Astrocyte (in vitro differentiated cells and primary cell): ENCODE results near the gene GNA14. TPM values are rescaled to one million over a fixed set of nuclear protein-coding genes. Genes with fewer than 3 reads are reported as not detected.
"Not testable (repeated sequence)": the region's sequence is repeated elsewhere in the genome, so short reads cannot be mapped to it uniquely, and the experiment has no call there.

Experiments
- DNase-seq: peaks from one replicate; pipeline ENCODE4 v3.0.0-alpha.2; 2010; ENCODE audit warnings: low read depth
- FAIRE-seq: peaks from 2 replicates; lab custom pipeline; 2011; peaks lifted over from hg19 to GRCh38; lab: Jason Lieb, UNC
- H2AFZ ChIP-seq: 2 replicates; pipeline ENCODE4 v1.6.0; 2012; ENCODE audit warnings: low read depth, low read length, inconsistent platforms
- H3K27ac ChIP-seq: 2 replicates; pipeline ENCODE4 v1.5.1; 2011; ENCODE audit warnings: low read depth, low read length, inconsistent platforms
- H3K27me3 ChIP-seq: 2 replicates; pipeline ENCODE4 v1.6.0; 2011; ENCODE audit warnings: low read length, inconsistent platforms; ENCODE audit not compliant: insufficient read depth
- H3K36me3 ChIP-seq: 2 replicates; pipeline ENCODE4 v1.5.1; 2011; ENCODE audit warnings: low read length, inconsistent platforms; ENCODE audit not compliant: insufficient read depth
- H3K4me1 ChIP-seq: 2 replicates; pipeline ENCODE4 v1.5.1; 2011; ENCODE audit warnings: low read length, inconsistent platforms; ENCODE audit not compliant: insufficient read depth
- H3K4me2 ChIP-seq: 2 replicates; pipeline ENCODE4 v1.6.0; 2012; ENCODE audit warnings: low read length, inconsistent platforms
- H3K4me3 ChIP-seq: 2 replicates; pipeline ENCODE4 v1.5.1; 2011; ENCODE audit warnings: low read depth, mild to moderate bottlenecking, low read length, inconsistent platforms; ENCODE audit not compliant: insufficient read depth
- H3K79me2 ChIP-seq: 2 replicates; pipeline ENCODE4 v1.6.0; 2012; ENCODE audit warnings: mild to moderate bottlenecking, low read length, inconsistent platforms; ENCODE audit not compliant: insufficient read depth
- H3K9ac ChIP-seq: 2 replicates; pipeline ENCODE4 v1.6.0; 2012; ENCODE audit warnings: mild to moderate bottlenecking, low read length, inconsistent platforms
- H3K9me3 ChIP-seq: 2 replicates; pipeline ENCODE4 v1.5.1; 2012; ENCODE audit warnings: low read depth, mild to moderate bottlenecking, low read length, inconsistent platforms; ENCODE audit not compliant: insufficient read depth
- H4K20me1 ChIP-seq: 2 replicates; pipeline ENCODE4 v1.6.0; 2012; ENCODE audit warnings: low read length, inconsistent platforms; ENCODE audit not compliant: insufficient read depth
- H3K27ac Mint-ChIP-seq: one replicate; pipeline ENCODE4 v1.8.0; 2021; ENCODE audit warnings: mild to moderate bottlenecking, mixed read lengths; ENCODE audit not compliant: unreplicated experiment
- H3K27me3 Mint-ChIP-seq: one replicate; pipeline ENCODE4 v1.8.0; 2021; ENCODE audit warnings: low read depth, mixed read lengths; ENCODE audit not compliant: unreplicated experiment
- H3K36me3 Mint-ChIP-seq: one replicate; pipeline ENCODE4 v1.8.0; 2021; ENCODE audit warnings: low read depth, mixed read lengths; ENCODE audit not compliant: unreplicated experiment
- H3K4me1 Mint-ChIP-seq: one replicate; pipeline ENCODE4 v1.8.0; 2021; ENCODE audit warnings: low read depth, mixed read lengths; ENCODE audit not compliant: unreplicated experiment
- H3K4me3 Mint-ChIP-seq: one replicate; pipeline ENCODE4 v1.8.0; 2021; ENCODE audit warnings: mild to moderate bottlenecking, moderate library complexity, mixed read lengths; ENCODE audit not compliant: unreplicated experiment
- H3K9me3 Mint-ChIP-seq: one replicate; pipeline ENCODE4 v1.8.0; 2021; ENCODE audit warnings: mild to moderate bottlenecking, mixed read lengths; ENCODE audit not compliant: unreplicated experiment
- EZH2 ChIP-seq: IDR thresholded peaks from 2 replicates; pipeline ENCODE4 v1.6.1; 2012; ENCODE audit warnings: mild to moderate bottlenecking, low read length, inconsistent platforms; ENCODE audit not compliant: insufficient read depth
- total RNA-seq: library from RNA; stranded (reverse); gene quantifications from 2 replicates; pipeline ENCODE4 v1.2.1, GENCODE V29; 2021
- TF ChIP-seq, protein P1 (sequence below): IDR thresholded peaks from 2 replicates; pipeline ENCODE4 v1.5.1; 2011; ENCODE audit warnings: low read depth, mild to moderate bottlenecking, inconsistent platforms, low read length, moderate library complexity; ENCODE audit not compliant: insufficient read depth

GNA14 gene
- total RNA-seq, 1 donor from 2014 or later = 1.0 TPM

- Mint-ChIP-seq H3K9me3 (peaks cover 3% of the 10 kb centered on the region), H3K4me3 (no peak overlapping the region), H3K27me3 (no peaks in the 10 kb centered on the region), H3K27ac (no peak overlapping the region), H3K4me1 (no peaks in the 10 kb centered on the region), H3K36me3 (no peaks in the 10 kb centered on the region)
- Histone ChIP-seq H3K4me2 (no peak overlapping the region), H4K20me1 (no peaks in the 10 kb centered on the region), H2AFZ (no peak overlapping the region), H3K4me1 (peaks cover 13% of the 10 kb centered on the region), H3K9me3 (no peaks in the 10 kb centered on the region), H3K4me3 (no peak overlapping the region), H3K27ac (no peak overlapping the region), H3K9ac (no peak overlapping the region), H3K36me3 (no peaks in the 10 kb centered on the region), H3K79me2 (no peaks in the 10 kb centered on the region), H3K27me3 (no peaks in the 10 kb centered on the region)
- DNase-seq = no peak
- FAIRE-seq = no peak
- TF ChIP-seq EZH2 = no peak
- TF ChIP-seq, protein P1, sequence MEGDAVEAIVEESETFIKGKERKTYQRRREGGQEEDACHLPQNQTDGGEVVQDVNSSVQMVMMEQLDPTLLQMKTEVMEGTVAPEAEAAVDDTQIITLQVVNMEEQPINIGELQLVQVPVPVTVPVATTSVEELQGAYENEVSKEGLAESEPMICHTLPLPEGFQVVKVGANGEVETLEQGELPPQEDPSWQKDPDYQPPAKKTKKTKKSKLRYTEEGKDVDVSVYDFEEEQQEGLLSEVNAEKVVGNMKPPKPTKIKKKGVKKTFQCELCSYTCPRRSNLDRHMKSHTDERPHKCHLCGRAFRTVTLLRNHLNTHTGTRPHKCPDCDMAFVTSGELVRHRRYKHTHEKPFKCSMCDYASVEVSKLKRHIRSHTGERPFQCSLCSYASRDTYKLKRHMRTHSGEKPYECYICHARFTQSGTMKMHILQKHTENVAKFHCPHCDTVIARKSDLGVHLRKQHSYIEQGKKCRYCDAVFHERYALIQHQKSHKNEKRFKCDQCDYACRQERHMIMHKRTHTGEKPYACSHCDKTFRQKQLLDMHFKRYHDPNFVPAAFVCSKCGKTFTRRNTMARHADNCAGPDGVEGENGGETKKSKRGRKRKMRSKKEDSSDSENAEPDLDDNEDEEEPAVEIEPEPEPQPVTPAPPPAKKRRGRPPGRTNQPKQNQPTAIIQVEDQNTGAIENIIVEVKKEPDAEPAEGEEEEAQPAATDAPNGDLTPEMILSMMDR = no peak
Measured at GRCh38 chr9:77442436-77442835, 205.7 kb downstream of the GNA14 start.

- not testable (repeated sequence) for H3K4me1 Mint-ChIP-seq, H2AFZ ChIP-seq, H3K9me3 ChIP-seq, H3K4me3 Mint-ChIP-seq, H3K9me3 Mint-ChIP-seq, H4K20me1 ChIP-seq, H3K36me3 Mint-ChIP-seq, H3K27ac ChIP-seq, H3K4me3 ChIP-seq, DNase-seq, H3K36me3 ChIP-seq, H3K27me3 Mint-ChIP-seq, H3K9ac ChIP-seq, FAIRE-seq, H3K4me2 ChIP-seq, H3K79me2 ChIP-seq, H3K27me3 ChIP-seq, H3K27ac Mint-ChIP-seq
- H3K4me1 ChIP-seq = peaks cover 14% of the 10 kb centered on the region
Measured at GRCh38 chr9:77441124-77441523, 207.0 kb downstream of the GNA14 start.

- H3K4me3 Mint-ChIP-seq = no peak overlapping the region
- H2AFZ ChIP-seq = peak overlapping the region; percentile 76
- FAIRE-seq = no peak
- no peaks in the 10 kb centered on the region for H3K27me3 ChIP-seq
- H3K27ac Mint-ChIP-seq = peak overlapping the region; percentile 35
- H3K9me3 Mint-ChIP-seq = no peaks in the 10 kb centered on the region
- no peaks in the 10 kb centered on the region for H3K36me3 ChIP-seq
- H3K4me2 ChIP-seq = peak overlapping the region; percentile 71
- H3K4me1 ChIP-seq = peaks cover 20% of the 10 kb centered on the region
- H4K20me1 ChIP-seq = no peaks in the 10 kb centered on the region
- H3K4me3 ChIP-seq = peak overlapping the region; percentile 21
- no peaks in the 10 kb centered on the region for H3K36me3 Mint-ChIP-seq
- no peaks in the 10 kb centered on the region for H3K79me2 ChIP-seq
- peak overlapping the region; percentile 66 for H3K27ac ChIP-seq
- H3K4me1 Mint-ChIP-seq = peaks cover 8% of the 10 kb centered on the region
- H3K9me3 ChIP-seq = no peaks in the 10 kb centered on the region
- peak overlapping the region; percentile 58 for H3K9ac ChIP-seq
- TF ChIP-seq EZH2 = no peak
- TF ChIP-seq, protein P1 = no peak
- H3K27me3 Mint-ChIP-seq = no peaks in the 10 kb centered on the region
- DNase-seq = peak; percentile 51
Measured at GRCh38 chr9:77440057-77440456, 208.1 kb downstream of the GNA14 start.
